ENCODE results near the gene ABCF3.

- TF ChIP-seq CTCF (conservative IDR thresholded peaks at IDR 0.05): no peak
- no peak for TF ChIP-seq ZFX (IDR thresholded peaks at IDR 0.05)
Measured at GRCh38 chr3:184164648-184165330, 21.2 kb upstream of the ABCF3 start.

All from C4-2B (cell line).